ENCODE results near the gene EDA.

EDA gene

GRCh38 chrX:70079870-70080269, 464.0 kb downstream of the EDA start:
- DNase-seq (ENCODE audit: low read depth), result no peak

GRCh38 chrX:70082723-70083122, 466.8 kb downstream of the EDA start:
- DNase-seq (ENCODE audit: low read depth), result no peak

DNA sequence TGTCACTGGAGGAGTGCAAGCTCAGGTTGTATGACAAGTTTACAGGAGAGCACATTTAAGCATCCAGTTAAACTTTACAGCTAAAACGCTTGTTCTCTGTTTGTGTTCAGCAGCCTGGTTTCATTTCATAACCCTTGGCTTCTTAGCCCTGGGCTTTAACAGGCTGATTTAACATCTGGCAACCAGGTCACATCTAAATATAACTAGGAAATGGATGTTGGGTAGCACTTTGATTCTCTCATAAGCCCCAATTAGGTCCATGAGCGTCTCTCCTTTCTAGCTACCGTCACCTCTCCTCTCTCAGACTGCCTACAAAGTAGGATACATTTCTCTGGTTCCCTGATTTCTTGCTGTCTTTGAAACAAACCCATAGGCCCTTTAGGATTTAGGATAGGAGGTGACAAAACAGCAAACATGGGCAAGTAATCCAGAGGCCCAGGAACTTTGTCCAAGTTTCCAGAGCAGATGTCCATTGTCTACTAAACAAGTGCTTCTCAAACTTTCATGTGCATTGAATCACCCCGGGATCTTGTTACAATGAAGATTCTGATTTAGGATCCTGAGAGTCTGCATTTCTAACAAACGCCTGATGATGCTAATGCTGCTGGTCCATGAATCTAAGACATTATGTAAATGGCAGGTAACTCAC, 468.8 kb downstream of the EDA start:
- no peak for DNase-seq (ENCODE audit: low read depth)

DNA sequence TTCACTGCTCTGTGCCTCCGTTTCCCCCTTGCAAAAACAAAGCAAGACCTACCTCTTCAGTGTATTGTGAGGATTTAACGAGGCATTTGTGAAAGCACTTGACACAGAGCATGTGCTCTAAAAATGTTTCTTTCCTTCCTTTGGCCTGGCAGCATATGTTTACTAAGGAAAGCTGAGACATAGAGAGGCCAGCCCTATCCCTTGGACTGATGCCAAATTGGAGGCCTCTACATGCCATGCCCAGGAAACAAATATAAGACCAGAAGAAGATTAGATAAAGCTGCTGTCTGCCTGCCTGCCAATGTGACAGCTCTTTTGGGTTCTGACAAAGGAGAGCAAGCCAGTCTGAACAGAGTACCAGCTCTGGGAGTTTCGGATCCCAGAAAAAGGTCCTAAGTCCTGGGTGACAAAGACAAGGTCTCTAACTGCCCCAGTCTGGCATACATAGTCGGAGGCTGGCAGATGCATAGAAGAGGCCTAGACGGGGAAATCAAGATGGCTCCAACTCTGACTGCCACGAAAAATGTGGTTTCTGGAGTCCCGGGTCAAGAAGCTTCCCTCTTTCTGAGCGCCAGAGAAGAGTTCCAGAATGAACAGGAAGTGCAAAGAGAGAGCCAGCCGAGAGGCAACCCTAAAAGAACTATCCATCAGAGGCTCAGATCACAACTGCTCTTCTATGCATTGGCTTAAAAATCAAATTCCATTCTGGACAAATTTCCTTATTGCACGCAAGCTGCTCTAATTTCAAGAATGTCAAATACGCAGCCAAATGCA, 472.1 kb downstream of the EDA start:
- no peak for DNase-seq (ENCODE audit: low read depth)

- DNase-seq (ENCODE audit: low read depth), result no peak
Observed at GRCh38 chrX:70088751-70089150, 472.8 kb downstream of the EDA start.

All from activated gamma-delta T cell treated with anti-CD3 and anti-CD28 coated beads, Interleukin-2, amount 50 U/mL, for 16 hours (primary cell).